ENCODE data around the gene MTOR. TPM values are rescaled to one million over a fixed set of nuclear protein-coding genes. Genes with fewer than 3 reads are reported as not detected.

MTOR gene
- total and polyA plus RNA-seq, 2 of the 8 experiments (the other 6 are each of a cell fraction or from before 2014, with no cell fraction given): 44.2 to 76.8 TPM

- Histone ChIP-seq H3K56ac (replicated peaks; ENCODE audit: insufficient read length, low read depth, low read length) (no peak overlapping the region), H3K27me3 (replicated peaks in 1 of 4; ENCODE audit: control insufficient read depth in 3 of 4, extremely low read depth in 1 of 4, insufficient read depth in 3 of 4, low read length in 3 of 4) (no peaks in the 10 kb centered on the region), H2BK120ac (replicated peaks; ENCODE audit: low read depth, low read length) (no peak overlapping the region), H3K36me3 (ENCODE audit: control insufficient read depth in 2 of 4, insufficient read depth in 4 of 4, low read length in 3 of 4) (peaks cover 17 to 81% (median 54%) of the 10 kb centered on the region in 4 experiments; a peak in 7 of 8 replicates), H3K9ac (replicated peaks in 1 of 4; ENCODE audit: extremely low read depth in 1 of 4, low read depth in 3 of 4, low read length in 3 of 4) (peak overlapping the region in 1 of 4 experiments; percentile 64; a peak in 1 of 7 replicates), H3K9me3 (ENCODE audit: insufficient read depth in 2 of 2, low read depth in 1 of 2, low read length in 1 of 2) (no peaks in the 10 kb centered on the region), H4K20me1 (replicated peaks in 1 of 2; ENCODE audit: control insufficient read depth in 1 of 2, insufficient read depth in 2 of 2, low read length in 2 of 2) (peaks cover 0 to 1% of the 10 kb centered on the region in 2 experiments), H4K5ac (ENCODE audit: insufficient read length, low read depth, low read length) (no peak overlapping the region), H3K79me2 (ENCODE audit: control insufficient read depth in 1 of 2, insufficient read depth in 2 of 2, low read length in 2 of 2) (no peaks in the 10 kb centered on the region), H4K8ac (ENCODE audit: extremely low read depth, insufficient read depth, low read length) (0 out of 2 replicates have a peak overlapping the region, but pooled peaks have one; percentile 4), H3K23me2 (ENCODE audit: low read depth, low read length) (no peaks in the 10 kb centered on the region), H3K4me1 (replicated peaks in 1 of 4; ENCODE audit: control insufficient read depth in 3 of 4, insufficient read depth in 4 of 4, low read length in 3 of 4) (no peaks in the 10 kb centered on the region), H2BK12ac (ENCODE audit: low read depth, low read length) (no peak overlapping the region), H3K4me3 (ENCODE audit: extremely low read depth in 1 of 4, insufficient read depth in 2 of 4, low read depth in 3 of 4, low read length in 4 of 4) (no peak overlapping the region), H2BK20ac (ENCODE audit: low read length) (no peak overlapping the region), H3K23ac (ENCODE audit: insufficient read length) (no peak overlapping the region), H3K27ac (ENCODE audit: low read depth, low read length) (no peak overlapping the region), H3K18ac (ENCODE audit: extremely low read depth, low read length) (no peak overlapping the region), H2AK5ac (ENCODE audit: low read depth, low read length) (no peak overlapping the region), H2AFZ (ENCODE audit: low read length) (no peak overlapping the region), H3K14ac (ENCODE audit: insufficient read length) (no peak overlapping the region), H4K91ac (replicated peaks; ENCODE audit: insufficient read length, low read length) (no peak overlapping the region), H3K4me2 (ENCODE audit: insufficient read depth in 1 of 2, low read depth in 2 of 2, low read length in 2 of 2) (no peak overlapping the region), H2BK15ac (ENCODE audit: low read length) (no peak overlapping the region), H3K79me1 (ENCODE audit: low read depth, low read length) (no peaks in the 10 kb centered on the region; the same call in 1 of the 2 replicates), H3K4ac (replicated peaks; ENCODE audit: insufficient read length, low read depth, low read length) (no peak overlapping the region), H2BK5ac (ENCODE audit: low read depth, low read length) (no peak overlapping the region)
- ChIA-PET POLR2A (ENCODE audit: partially characterized antibody) (interaction anchor here (1.2 kb wide), 1 partner anchor 13 kb away, joined by 3 read pairs; no protein-coding TSS in a partner anchor), CTCF (ENCODE audit: partially characterized antibody) (interaction anchor here (1.1 to 2.7 kb wide), 2 partner anchors 12 to 97 kb away, joined by 3 to 10 read pairs; no protein-coding TSS in a partner anchor)
- 92% methylated on average over 5 of the region's 5 CpGs; no CpG with 5 or more reads in 1 of the 2 experiments for WGBS, 2 experiments (ENCODE audit: extremely low coverage in 1 of 2, insufficient coverage in 1 of 2, insufficient read length in 1 of 2, insufficient replicate concordance in 2 of 2, low coverage in 1 of 2, low lambda C conversion rate in 2 of 2, missing lambda C conversion rate in 1 of 2)
- FAIRE-seq (no peak), DNase-seq (ENCODE audit: low read depth in 1 of 2, low spot score in 2 of 2) (no peak)
- TF ChIP-seq CBX5 (IDR thresholded peaks at IDR 0.05; ENCODE audit: low read depth, low read length) (no peak), YY1 (IDR thresholded peaks at IDR 0.05; ENCODE audit: low read depth, low read length) (no peak), USF2 (IDR thresholded peaks at IDR 0.05; ENCODE audit: low read length) (no peak), ATF3 (IDR thresholded peaks at IDR 0.05; ENCODE audit: insufficient read depth, low read depth, low read length) (no peak), SIX5 (IDR thresholded peaks at IDR 0.05; ENCODE audit: low read depth, low read length) (no peak), RFX5 (IDR thresholded peaks at IDR 0.05; ENCODE audit: borderline replicate concordance, low read depth, low read length) (no peak), RAD21 (IDR thresholded peaks at IDR 0.05 in 1 of 2, conservative IDR thresholded peaks at IDR 0.05 in 1 of 2; ENCODE audit: low read depth in 2 of 2, low read length in 2 of 2) (no peak), POU5F1 (IDR thresholded peaks at IDR 0.05; ENCODE audit: low read depth, low read length) (no peak), EGR1 (IDR thresholded peaks at IDR 0.05; ENCODE audit: borderline replicate concordance, low read depth, low read length) (no peak), JUND (IDR thresholded peaks at IDR 0.05; ENCODE audit: low read length) (no peak), BACH1 (IDR thresholded peaks at IDR 0.05; ENCODE audit: low read length) (no peak)
Observed at GRCh38 chr1:11134251-11134897, 128.0 kb downstream of the MTOR start.

Data from H1 (cell line).